ENCODE results near the gene RGPD3.

The RGPD3 gene

GRCh38 chr2:106359512-106359911 is 108.7 kb downstream of the RGPD3 start:
- DNase-seq (ENCODE audit: low read depth in 1 of 2, low spot score in 1 of 2) = no peak
- no peak overlapping the region for H3K27ac ChIP-seq (replicated peaks)
- TF ChIP-seq REST (IDR thresholded peaks at IDR 0.05; ENCODE audit: insufficient replicate concordance, low read depth) = no peak
- TF ChIP-seq SPI1 (IDR thresholded peaks at IDR 0.05; ENCODE audit: borderline replicate concordance, low read depth) = no peak
- no peak for TF ChIP-seq CTCF (IDR thresholded peaks at IDR 0.05; ENCODE audit: insufficient read depth, low read length)
- TF ChIP-seq GABPA (IDR thresholded peaks at IDR 0.05; ENCODE audit: low read depth) = no peak
- no peak for TF ChIP-seq POLR2AphosphoS5 (IDR thresholded peaks at IDR 0.05; ENCODE audit: low read depth)

GRCh38 chr2:106358521-106358920 is 109.7 kb downstream of the RGPD3 start:
- Histone ChIP-seq H3K27me3 (ENCODE audit: insufficient read depth, poor library complexity, severe bottlenecking) (no peaks in the 10 kb centered on the region), H3K27ac (replicated peaks) (no peak overlapping the region), H3K4me3 (replicated peaks; ENCODE audit: insufficient read depth, low read length) (no peak overlapping the region)
- TF ChIP-seq CTCF (IDR thresholded peaks at IDR 0.05; ENCODE audit: insufficient read depth, low read length) (no peak), POLR2AphosphoS5 (IDR thresholded peaks at IDR 0.05; ENCODE audit: low read depth) (no peak), SPI1 (IDR thresholded peaks at IDR 0.05; ENCODE audit: borderline replicate concordance, low read depth) (no peak), GABPA (IDR thresholded peaks at IDR 0.05; ENCODE audit: low read depth) (no peak), REST (IDR thresholded peaks at IDR 0.05; ENCODE audit: insufficient replicate concordance, low read depth) (no peak)
- no peak for DNase-seq (ENCODE audit: low read depth in 1 of 2, low spot score in 1 of 2)

More at GRCh38 chr2:106359512-106359911, 108.7 kb downstream of the RGPD3 start:
- Histone ChIP-seq H3K4me3 (replicated peaks; ENCODE audit: insufficient read depth, low read length) (no peak overlapping the region), H3K27me3 (ENCODE audit: insufficient read depth, poor library complexity, severe bottlenecking) (no peaks in the 10 kb centered on the region)

GRCh38 chr2:106358081-106358480 is 110.1 kb downstream of the RGPD3 start:
- no peak overlapping the region for H3K4me3 ChIP-seq (replicated peaks; ENCODE audit: insufficient read depth, low read length)
- DNase-seq (ENCODE audit: low read depth in 1 of 2, low spot score in 1 of 2) = no peak
- TF ChIP-seq GABPA (IDR thresholded peaks at IDR 0.05; ENCODE audit: low read depth) (no peak), REST (IDR thresholded peaks at IDR 0.05; ENCODE audit: insufficient replicate concordance, low read depth) (no peak), SPI1 (IDR thresholded peaks at IDR 0.05; ENCODE audit: borderline replicate concordance, low read depth) (no peak), POLR2AphosphoS5 (IDR thresholded peaks at IDR 0.05; ENCODE audit: low read depth) (no peak), CTCF (IDR thresholded peaks at IDR 0.05; ENCODE audit: insufficient read depth, low read length) (no peak)

More at GRCh38 chr2:106358081-106358480, 110.1 kb downstream of the RGPD3 start:
- Histone ChIP-seq H3K27ac (replicated peaks) (no peak overlapping the region), H3K27me3 (ENCODE audit: insufficient read depth, poor library complexity, severe bottlenecking) (no peaks in the 10 kb centered on the region)

Data from HL-60 (cell line).